Liver (tissue), 9 donors: ENCODE data around the gene STK11IP. TPM values are rescaled to one million over a fixed set of nuclear protein-coding genes. Genes with fewer than 3 reads are reported as not detected.

Experiments
- DNase-seq: peaks from one replicate; pipeline ENCODE4 v3.0.0-alpha.2; 2017; ENCODE audit warnings: low spot score
- H3K27ac ChIP-seq, 2 donors: one replicate each; pipeline ENCODE4 v1.7.0; 2013; ENCODE audit warnings: inconsistent platforms in 2 of 2, low read length in 2 of 2, control low read depth in 1 of 2, low read depth in 1 of 2, mild to moderate bottlenecking in 1 of 2
- H3K27me3 ChIP-seq, 4 donors: one replicate each; pipeline versions ENCODE4 v1.6.1 to v1.7.0; 2013; ENCODE audit warnings: low read length in 3 of 4, inconsistent platforms in 1 of 4, mild to moderate bottlenecking in 1 of 4, moderate library complexity in 1 of 4; ENCODE audit not compliant: control insufficient read depth in 4 of 4, insufficient read depth in 4 of 4
- H3K36me3 ChIP-seq, 4 donors: one replicate each; pipeline versions ENCODE4 v1.6.1 to v1.7.0; 2013; ENCODE audit warnings: low read length in 3 of 4, mild to moderate bottlenecking in 3 of 4, low read depth in 1 of 4, moderate library complexity in 1 of 4; ENCODE audit not compliant: control insufficient read depth in 4 of 4, insufficient read depth in 3 of 4
- H3K4me1 ChIP-seq, 4 donors: one replicate each; pipeline versions ENCODE4 v1.6.1 to v1.7.0; 2013; ENCODE audit warnings: low read length in 3 of 4, mild to moderate bottlenecking in 3 of 4, moderate library complexity in 1 of 4; ENCODE audit not compliant: control insufficient read depth in 4 of 4, insufficient read depth in 4 of 4
- H3K4me3 ChIP-seq, 3 donors: one replicate each; pipeline versions ENCODE4 v1.6.1 to v1.7.0; 2013; ENCODE audit warnings: low read length in 3 of 3, control low read depth in 1 of 3, low read depth in 1 of 3, mild to moderate bottlenecking in 1 of 3
- H3K9ac ChIP-seq, 2 donors: one replicate each; pipeline ENCODE4 v1.7.0; 2013; ENCODE audit warnings: low read length in 2 of 2, mild to moderate bottlenecking in 2 of 2, moderate library complexity in 2 of 2, control low read depth in 1 of 2, low read depth in 1 of 2
- H3K9me3 ChIP-seq, 4 donors: one replicate each; pipeline versions ENCODE4 v1.6.1 to v1.7.0; 2013; ENCODE audit warnings: low read length in 3 of 4; ENCODE audit not compliant: control insufficient read depth in 4 of 4
- ATF3 ChIP-seq: IDR thresholded peaks from 2 replicates; pipeline ENCODE4 v1.6.1; 2016; ENCODE audit warnings: antibody characterized with exemption
- EGR1 ChIP-seq, 2 donors: IDR thresholded peaks; 2 replicates each; pipeline ENCODE4 v1.6.1; 2016 to 2018; ENCODE audit warnings: antibody characterized with exemption in 2 of 2, low read depth in 2 of 2
- FOXA1 ChIP-seq: IDR thresholded peaks from 2 replicates; pipeline ENCODE4 v1.6.1; 2016; ENCODE audit warnings: antibody characterized with exemption
- FOXA2 ChIP-seq: IDR thresholded peaks from 2 replicates; pipeline ENCODE4 v1.6.1; 2016; ENCODE audit warnings: antibody characterized with exemption
- GABPA ChIP-seq, 2 donors: IDR thresholded peaks in 1 of 2; conservative IDR thresholded peaks in 1 of 2; 2 replicates each; pipeline ENCODE4 v1.6.1; 2016; ENCODE audit warnings: antibody characterized with exemption in 2 of 2, mild to moderate bottlenecking in 1 of 2, moderate library complexity in 1 of 2
- HNF4A ChIP-seq, 2 donors: conservative IDR thresholded peaks; 2 replicates each; pipeline ENCODE4 v1.6.1; 2016; ENCODE audit warnings: antibody characterized with exemption in 2 of 2, mild to moderate bottlenecking in 2 of 2
- HNF4G ChIP-seq: IDR thresholded peaks from 2 replicates; pipeline ENCODE4 v1.6.1; 2016; ENCODE audit warnings: antibody characterized with exemption
- JUND ChIP-seq, 2 donors: IDR thresholded peaks; 2 replicates each; pipeline ENCODE4 v1.6.1; 2016; ENCODE audit warnings: antibody characterized with exemption in 2 of 2
- MAX ChIP-seq: IDR thresholded peaks from 2 replicates; pipeline ENCODE4 v1.6.1; 2016; ENCODE audit warnings: antibody characterized with exemption
- NR2F2 ChIP-seq: IDR thresholded peaks from 2 replicates; pipeline ENCODE4 v1.6.1; 2016; ENCODE audit warnings: antibody characterized with exemption
- RAD21 ChIP-seq, 2 donors: IDR thresholded peaks; 2 replicates each; pipeline ENCODE4 v1.6.1; 2016; ENCODE audit warnings: antibody characterized with exemption in 2 of 2, mild to moderate bottlenecking in 2 of 2
- REST ChIP-seq: IDR thresholded peaks from 2 replicates; pipeline ENCODE4 v1.6.1; 2016; ENCODE audit warnings: antibody characterized with exemption, mild to moderate bottlenecking
- RXRA ChIP-seq, 2 donors: IDR thresholded peaks; 2 replicates each; pipeline ENCODE4 v1.6.1; 2017 to 2018; ENCODE audit warnings: antibody characterized with exemption in 2 of 2, mild to moderate bottlenecking in 1 of 2
- SP1 ChIP-seq: IDR thresholded peaks from 2 replicates; pipeline ENCODE4 v1.6.1; 2018; ENCODE audit warnings: antibody characterized with exemption, mild to moderate bottlenecking
- TAF1 ChIP-seq: conservative IDR thresholded peaks from 2 replicates; pipeline ENCODE4 v1.6.1; 2016; ENCODE audit warnings: antibody characterized with exemption, mild to moderate bottlenecking
- YY1 ChIP-seq: IDR thresholded peaks from 2 replicates; pipeline ENCODE4 v1.6.1; 2016; ENCODE audit warnings: antibody characterized with exemption, mild to moderate bottlenecking
- WGBS: extraction: QIAGEN DNeasy Blood & Tissue Kit; methylation state at CpG from one replicate; pipeline ENCODE4 v1.1.7; 2013; 5-methylcytosine and 5-hydroxymethylcytosine counted together
- polyA plus RNA-seq, 2 donors: library from polyadenylated mRNA; stranded (reverse) in 1 of 2; unstranded in 1 of 2; fragments of 200-250 nt in 1 of 2; fragments of >200 nt in 1 of 2; fragmentation: Nextera tagmentation in 1 of 2; extraction: Ambion mirVana in 1 of 2; gene quantifications; one replicate each; pipeline versions ENCODE4 v1.2.1 to v1.2.3, GENCODE V29; 2013 to 2015
- total RNA-seq, 2 donors: library from RNA; depleted of rRNA; stranded (reverse); fragments of >200 nt; gene quantifications; one replicate each; pipeline ENCODE4 v1.2.3, GENCODE V29; 2014
- TF ChIP-seq, protein P1 (sequence below): IDR thresholded peaks from 2 replicates; pipeline ENCODE4 v1.6.1; 2016; ENCODE audit warnings: antibody characterized with exemption
- TF ChIP-seq, protein P2 (sequence below): fragments of 150-350 bp; IDR thresholded peaks from 2 replicates; pipeline ENCODE4 v1.5.1; 2017; ENCODE audit warnings: improper control_type of control experiment, low read depth, low read length; ENCODE audit not compliant: missing input control
- donor health status: healthy.
- donor health status: healthy.
- donor health status: healthy.
- donor health status: healthy.
- donor health status: healthy.

Gene STK11IP
- total and polyA plus RNA-seq, 4 donors: 2.9 to 8.4 (median 6.4) TPM

GRCh38 chr2:219611866-219612576 is 14.4 kb downstream of the STK11IP start:
- Histone ChIP-seq H3K9ac (no peak overlapping the region), H3K4me3 (no peak overlapping the region), H3K36me3 (peaks cover 3 to 22% (median 11%) of the 10 kb centered on the region in 4 donors), H3K4me1 (no peaks in the 10 kb centered on the region), H3K27me3 (no peaks in the 10 kb centered on the region), H3K27ac (no peak overlapping the region), H3K9me3 (no peaks in the 10 kb centered on the region)
- DNase-seq: no peak
- 83% methylated on average over 12 of the region's 12 CpGs for WGBS
- no peak for TF ChIP-seq ATF3
- TF ChIP-seq, protein P1, sequence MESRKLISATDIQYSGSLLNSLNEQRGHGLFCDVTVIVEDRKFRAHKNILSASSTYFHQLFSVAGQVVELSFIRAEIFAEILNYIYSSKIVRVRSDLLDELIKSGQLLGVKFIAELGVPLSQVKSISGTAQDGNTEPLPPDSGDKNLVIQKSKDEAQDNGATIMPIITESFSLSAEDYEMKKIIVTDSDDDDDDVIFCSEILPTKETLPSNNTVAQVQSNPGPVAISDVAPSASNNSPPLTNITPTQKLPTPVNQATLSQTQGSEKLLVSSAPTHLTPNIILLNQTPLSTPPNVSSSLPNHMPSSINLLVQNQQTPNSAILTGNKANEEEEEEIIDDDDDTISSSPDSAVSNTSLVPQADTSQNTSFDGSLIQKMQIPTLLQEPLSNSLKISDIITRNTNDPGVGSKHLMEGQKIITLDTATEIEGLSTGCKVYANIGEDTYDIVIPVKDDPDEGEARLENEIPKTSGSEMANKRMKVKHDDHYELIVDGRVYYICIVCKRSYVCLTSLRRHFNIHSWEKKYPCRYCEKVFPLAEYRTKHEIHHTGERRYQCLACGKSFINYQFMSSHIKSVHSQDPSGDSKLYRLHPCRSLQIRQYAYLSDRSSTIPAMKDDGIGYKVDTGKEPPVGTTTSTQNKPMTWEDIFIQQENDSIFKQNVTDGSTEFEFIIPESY: no peak
- TF ChIP-seq FOXA2: no peak
- TF ChIP-seq YY1: no peak
- no peak for TF ChIP-seq RAD21 (IDR thresholded peaks at IDR 0.05)
- no peak for TF ChIP-seq EGR1 (IDR thresholded peaks at IDR 0.05; ENCODE audit: low read depth in 2 of 2)
- no peak for TF ChIP-seq HNF4G
- no peak for TF ChIP-seq GABPA (IDR thresholded peaks at IDR 0.05 in 1 of 2, conservative IDR thresholded peaks at IDR 0.05 in 1 of 2)

GRCh38 chr2:219612577-219613286 is 15.1 kb downstream of the STK11IP start:
- no peaks in the 10 kb centered on the region for H3K4me1 ChIP-seq
- 90% methylated on average over 15 of the region's 15 CpGs for WGBS
- no peaks in the 10 kb centered on the region for H3K9me3 ChIP-seq
- no peaks in the 10 kb centered on the region for H3K27me3 ChIP-seq
- H3K27ac ChIP-seq: no peak overlapping the region
- no peak overlapping the region for H3K9ac ChIP-seq
- DNase-seq: no peak
- peaks cover 3 to 20% (median 9%) of the 10 kb centered on the region in 4 donors for H3K36me3 ChIP-seq
- H3K4me3 ChIP-seq: no peak overlapping the region
- TF ChIP-seq SP1 (no peak), FOXA2 (no peak), ATF3 (no peak), TAF1 (no peak), RAD21 (IDR thresholded peaks at IDR 0.05) (no peak), GABPA (IDR thresholded peaks at IDR 0.05 in 1 of 2, conservative IDR thresholded peaks at IDR 0.05 in 1 of 2) (no peak), REST (no peak), NR2F2 (no peak), YY1 (no peak), JUND (IDR thresholded peaks at IDR 0.05) (no peak), HNF4A (conservative IDR thresholded peaks at IDR 0.05) (no peak), EGR1 (IDR thresholded peaks at IDR 0.05; ENCODE audit: low read depth in 2 of 2) (no peak), MAX (no peak), RXRA (IDR thresholded peaks at IDR 0.05) (no peak), FOXA1 (no peak), HNF4G (no peak)
- TF ChIP-seq, protein P2, sequence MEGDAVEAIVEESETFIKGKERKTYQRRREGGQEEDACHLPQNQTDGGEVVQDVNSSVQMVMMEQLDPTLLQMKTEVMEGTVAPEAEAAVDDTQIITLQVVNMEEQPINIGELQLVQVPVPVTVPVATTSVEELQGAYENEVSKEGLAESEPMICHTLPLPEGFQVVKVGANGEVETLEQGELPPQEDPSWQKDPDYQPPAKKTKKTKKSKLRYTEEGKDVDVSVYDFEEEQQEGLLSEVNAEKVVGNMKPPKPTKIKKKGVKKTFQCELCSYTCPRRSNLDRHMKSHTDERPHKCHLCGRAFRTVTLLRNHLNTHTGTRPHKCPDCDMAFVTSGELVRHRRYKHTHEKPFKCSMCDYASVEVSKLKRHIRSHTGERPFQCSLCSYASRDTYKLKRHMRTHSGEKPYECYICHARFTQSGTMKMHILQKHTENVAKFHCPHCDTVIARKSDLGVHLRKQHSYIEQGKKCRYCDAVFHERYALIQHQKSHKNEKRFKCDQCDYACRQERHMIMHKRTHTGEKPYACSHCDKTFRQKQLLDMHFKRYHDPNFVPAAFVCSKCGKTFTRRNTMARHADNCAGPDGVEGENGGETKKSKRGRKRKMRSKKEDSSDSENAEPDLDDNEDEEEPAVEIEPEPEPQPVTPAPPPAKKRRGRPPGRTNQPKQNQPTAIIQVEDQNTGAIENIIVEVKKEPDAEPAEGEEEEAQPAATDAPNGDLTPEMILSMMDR: no peak
- TF ChIP-seq, protein P1: no peak
